Iris pigment epithelial cell (primary cell): ENCODE results near the gene LRMDA.

ENCODE experiments used
- DNase-seq: peaks from one replicate; pipeline ENCODE4 v3.0.0-alpha.2; 2011; ENCODE audit warnings: low read depth

Gene LRMDA

DNA sequence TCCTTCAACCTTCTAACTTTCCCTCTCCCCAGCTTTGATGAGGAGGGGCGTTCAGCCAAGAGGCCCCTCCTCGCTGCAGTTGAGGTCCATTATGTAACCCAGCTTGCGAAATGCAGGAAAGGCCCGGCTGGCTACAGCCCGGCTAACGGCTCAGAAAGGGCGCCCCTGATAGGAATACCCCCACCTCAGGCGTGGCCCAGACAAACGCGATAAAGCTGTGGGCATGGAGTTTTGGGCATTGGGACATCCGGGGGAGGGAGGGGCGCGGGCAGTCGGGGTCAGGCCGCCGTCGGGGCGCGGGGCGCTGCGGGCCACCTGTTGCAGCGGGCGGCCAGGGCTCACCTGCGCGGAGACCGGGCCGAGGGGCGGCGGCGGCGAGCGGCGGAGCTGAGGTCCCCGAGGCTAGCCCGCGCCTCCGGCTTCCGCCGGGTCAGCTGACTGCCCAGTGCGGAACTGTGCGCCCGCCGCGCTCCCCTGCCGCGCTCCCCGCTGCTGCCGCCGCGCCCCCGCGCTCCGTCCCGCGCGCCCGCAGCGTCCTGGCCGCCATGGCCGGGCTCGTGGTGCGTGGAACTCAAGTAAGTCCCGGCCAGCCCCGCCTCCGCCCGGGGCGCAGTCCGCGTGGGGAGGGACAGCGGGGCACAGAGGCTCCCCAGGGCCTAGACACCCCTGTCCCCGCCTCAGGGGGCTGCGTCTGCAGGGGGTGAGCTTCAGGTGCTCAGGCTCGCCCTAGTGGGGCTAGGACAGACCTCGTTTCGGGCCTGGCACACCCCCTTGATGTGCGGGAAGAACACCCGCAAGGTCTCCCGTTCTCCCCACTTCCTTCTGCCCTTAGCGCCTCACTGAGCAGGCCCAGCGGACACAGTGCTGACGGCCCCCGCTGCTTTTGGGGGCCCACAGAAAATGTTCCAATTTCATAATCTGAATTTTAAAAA is at the start of gene LRMDA:
Gene LRMDA, plus strand, starts transcription at position 445 of the 932 bp plus-strand sequence.
- peak; percentile 45 for DNase-seq

DNA sequence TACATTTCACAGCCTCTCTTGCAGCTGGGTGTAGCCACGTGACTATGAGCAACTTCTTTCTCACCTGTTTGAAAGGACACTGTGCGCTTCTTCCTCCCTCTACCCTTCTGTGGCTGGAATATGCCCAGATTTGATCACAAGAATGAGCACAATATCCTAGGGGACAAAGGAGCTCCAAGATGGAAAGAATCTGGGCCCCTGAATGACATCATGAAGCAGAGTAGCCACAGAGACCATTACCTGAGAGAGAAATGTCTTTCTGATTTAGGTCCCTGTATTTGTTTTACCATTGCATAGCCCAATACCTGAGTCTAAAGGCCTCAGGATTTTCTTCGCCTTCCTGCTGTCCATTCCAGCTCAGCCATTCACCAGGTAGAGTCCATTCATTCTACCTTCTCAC is 45.3 kb upstream of the LRMDA start:
- no peak for DNase-seq

DNA sequence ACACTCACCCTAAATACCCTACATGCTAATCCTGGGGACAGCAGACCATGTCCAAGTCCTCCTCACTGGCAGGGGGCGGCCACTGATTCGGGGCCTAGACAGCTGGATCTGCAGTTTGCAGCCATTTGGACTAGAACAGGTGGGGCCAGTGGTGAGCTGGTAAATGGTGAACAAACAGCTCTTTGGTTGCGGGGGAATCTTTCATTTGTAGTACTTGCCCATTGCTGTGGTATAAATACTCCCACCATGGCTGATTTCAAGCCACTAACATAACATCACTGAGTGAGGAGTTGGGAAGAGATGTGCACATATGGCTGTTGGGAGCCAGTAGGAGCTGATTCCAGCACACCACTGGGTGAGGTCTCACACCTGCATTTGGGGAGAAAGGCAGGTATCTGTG is 43.3 kb upstream of the LRMDA start:
- DNase-seq: no peak

DNA sequence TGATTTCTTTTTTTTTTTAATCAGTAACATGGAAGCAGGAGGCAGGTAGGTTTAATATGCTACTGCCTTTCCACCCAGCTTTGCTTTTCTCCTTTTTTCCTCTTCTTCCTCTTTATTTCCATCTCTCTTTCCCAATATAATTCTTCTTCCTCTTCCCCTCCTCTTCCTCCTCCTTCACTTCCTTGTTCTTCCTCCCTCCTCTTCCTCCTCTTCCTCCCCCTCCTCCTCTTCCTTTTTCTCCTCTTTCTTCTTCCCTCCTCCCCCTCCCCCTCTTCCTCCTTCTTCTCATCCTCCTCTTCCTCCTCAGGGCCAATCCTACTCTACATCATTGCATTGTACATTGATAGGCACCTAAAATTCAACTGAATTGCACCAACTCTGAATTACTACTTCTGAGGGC is 41.2 kb upstream of the LRMDA start:
- DNase-seq: no peak

DNA sequence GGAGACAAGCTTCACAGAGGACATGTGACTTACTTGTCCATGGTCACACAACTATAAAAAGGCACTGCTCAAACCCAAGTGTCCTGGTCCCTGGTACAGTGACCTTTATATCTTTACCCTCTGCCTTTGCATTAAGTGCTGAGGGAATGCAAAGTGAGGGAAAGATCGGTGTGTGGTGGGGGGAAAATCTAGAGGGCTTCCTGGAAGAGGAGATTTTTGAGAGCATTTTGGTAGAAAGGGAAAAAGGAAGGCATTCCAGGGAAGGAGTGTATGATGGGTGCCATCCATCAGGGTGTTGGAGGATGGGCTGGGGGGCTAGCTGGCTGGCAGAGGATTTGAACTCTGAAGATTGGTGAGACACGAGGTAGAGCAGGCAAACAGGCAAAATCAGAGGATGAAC is 39.2 kb upstream of the LRMDA start:
- no peak for DNase-seq

DNA sequence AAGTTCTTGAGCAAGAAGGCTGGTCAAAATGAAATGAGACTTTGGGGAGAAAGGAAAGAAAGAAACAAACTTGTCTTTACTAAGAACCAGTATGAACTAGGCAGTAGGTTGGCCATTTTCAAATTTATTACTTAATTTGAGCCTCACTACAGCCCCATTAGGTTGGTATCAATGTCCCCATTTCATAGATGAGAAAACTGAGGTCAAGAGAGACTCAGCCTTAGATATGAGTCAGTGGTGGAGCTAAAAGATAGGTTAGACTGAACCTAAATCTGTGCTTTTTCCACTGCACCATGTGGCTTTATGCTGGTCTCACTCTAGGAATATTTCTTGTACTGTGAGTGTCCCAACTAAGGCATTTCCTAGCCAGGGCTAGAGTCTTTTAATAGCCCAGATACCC is 38.7 kb upstream of the LRMDA start:
- no peak for DNase-seq

DNA sequence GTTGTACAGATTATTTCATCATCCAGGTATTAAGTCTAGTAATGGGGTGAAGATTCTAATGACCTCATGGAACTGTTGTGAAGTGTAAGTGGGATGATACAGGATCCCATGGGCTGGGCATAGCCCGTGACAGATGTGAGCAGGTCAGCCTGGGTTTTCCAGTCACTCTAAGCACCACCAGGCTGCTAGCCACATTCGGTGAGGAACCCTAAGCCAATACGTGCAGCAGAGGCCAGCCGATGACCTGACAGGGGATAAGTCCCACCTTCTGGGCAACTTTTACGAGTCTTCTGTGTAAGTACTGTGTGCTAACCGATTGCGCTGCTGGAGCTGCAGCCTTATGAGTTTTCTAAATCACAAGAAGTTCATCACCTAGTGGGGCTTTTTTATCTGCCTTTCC is 37.2 kb upstream of the LRMDA start:
- no peak for DNase-seq

DNA sequence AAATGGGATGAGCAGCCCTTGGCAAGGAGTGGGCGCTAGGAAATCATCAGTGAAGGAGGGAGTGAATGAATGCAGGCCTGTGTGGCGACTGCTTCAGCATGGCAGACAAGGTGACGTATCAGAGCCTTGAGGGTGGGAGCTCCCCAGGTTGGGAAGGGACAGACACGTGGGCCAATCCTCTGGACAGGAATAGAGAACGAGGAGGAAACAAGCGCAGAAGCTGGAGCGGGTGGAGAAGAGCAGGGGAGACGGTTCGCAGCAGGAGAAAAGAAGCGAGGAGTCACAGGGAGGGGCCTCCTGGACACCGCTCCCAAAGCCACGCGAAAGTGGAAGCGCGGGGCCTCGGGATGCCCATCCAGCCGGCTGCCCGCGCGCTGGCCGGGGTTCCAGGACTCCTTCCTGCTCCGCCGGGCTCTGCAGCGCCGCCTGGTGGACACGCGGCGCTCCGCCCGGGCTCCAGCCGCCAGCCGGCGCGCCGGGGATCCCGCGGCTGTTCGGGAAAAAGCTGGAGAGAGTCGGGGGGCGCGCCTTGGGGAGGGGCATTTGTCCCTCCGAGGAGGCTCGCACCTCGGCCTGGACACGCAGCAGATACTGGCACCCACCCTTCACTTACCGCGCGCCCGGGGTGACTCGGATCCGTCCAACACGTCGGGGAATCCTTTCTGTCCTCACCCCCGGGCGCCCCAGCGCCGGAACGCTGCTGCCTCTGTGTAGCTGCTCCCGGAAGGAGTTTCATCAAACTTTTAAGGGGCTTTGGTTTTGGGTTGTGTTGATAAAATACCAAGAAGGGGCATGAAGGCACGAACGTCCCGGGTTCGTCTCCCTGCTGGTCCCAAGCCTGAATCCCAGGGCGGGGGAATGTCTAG is 36.1 kb upstream of the LRMDA start:
- DNase-seq: peak; percentile 31

DNA sequence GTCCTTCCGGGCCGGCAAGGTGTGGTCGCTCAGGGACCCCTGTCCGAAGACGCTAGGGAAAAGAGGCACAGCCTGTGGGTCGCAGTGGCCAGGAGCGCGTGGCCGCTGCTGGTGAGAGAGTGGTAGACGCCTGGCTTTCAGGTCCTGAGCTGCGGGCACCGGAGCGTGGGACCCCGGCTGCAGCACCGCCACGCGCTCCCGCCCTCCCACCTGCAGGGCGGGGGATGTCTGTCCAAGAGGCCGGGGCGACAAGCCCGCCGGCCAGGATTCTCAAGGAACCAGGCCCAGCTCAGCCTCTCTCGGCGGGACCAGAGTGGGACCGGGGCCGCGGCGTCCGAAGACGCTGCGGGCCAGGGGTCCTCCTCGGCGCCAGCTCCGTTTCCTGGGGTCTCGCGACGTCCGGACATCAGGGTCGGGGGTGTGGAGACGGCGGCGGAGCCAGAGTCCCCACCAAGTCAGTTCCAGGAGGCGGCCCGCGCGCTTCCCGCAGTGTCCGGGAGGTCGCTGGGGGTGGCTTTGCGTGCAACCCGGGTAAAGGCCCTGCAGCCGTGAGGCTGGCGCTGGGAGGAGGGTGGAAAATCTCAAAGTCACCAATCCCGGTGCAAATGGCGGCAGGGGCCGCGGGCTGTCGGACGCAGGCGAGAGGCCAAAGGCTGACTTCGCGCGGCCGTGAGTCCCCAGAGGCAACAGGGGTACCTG is 35.3 kb upstream of the LRMDA start:
- peak; percentile 15 for DNase-seq

DNA sequence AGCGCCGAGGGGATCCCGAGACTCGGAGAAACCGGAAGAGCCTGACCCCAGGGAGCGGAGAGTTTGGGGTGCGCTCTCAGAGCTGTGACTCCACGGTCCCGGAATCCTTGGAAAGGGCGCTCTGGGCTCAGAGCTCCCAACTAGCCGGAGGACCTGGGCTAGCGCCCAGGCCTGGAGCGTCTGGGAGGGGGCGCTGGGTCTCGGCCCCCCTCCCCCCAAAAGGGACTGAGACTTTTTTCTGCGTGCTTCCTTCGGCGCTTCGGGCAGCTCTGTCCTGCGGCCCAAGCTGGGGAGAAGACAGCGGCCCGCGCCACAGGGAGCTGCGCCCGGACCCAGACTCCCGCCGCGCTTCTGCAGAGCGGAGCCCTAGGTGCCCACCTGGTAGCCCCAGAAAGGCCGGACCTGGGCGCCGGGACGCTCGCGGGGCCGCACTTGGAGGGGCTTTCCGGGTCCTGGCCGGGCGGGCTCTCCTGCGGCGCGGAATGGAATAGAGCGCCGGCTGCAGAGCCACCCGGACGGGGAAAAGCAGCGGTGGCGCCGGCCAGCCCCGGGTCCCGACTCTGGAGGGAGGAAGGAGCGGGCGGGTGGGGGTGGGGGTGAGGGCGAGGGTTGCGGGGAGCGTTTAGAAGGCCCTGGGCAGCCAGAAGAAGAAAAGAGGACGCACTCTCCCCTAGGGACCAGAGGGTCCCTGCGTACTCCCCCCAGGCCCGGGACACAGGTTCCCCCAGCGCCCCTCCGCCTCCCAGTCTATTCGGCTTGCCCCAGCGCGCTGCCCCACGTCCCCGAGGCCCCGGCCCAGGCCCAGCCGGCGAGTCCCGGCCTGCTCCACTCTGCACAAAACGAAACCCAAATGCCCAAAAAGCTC is 34.6 kb upstream of the LRMDA start:
- peak; percentile 38 for DNase-seq

DNA sequence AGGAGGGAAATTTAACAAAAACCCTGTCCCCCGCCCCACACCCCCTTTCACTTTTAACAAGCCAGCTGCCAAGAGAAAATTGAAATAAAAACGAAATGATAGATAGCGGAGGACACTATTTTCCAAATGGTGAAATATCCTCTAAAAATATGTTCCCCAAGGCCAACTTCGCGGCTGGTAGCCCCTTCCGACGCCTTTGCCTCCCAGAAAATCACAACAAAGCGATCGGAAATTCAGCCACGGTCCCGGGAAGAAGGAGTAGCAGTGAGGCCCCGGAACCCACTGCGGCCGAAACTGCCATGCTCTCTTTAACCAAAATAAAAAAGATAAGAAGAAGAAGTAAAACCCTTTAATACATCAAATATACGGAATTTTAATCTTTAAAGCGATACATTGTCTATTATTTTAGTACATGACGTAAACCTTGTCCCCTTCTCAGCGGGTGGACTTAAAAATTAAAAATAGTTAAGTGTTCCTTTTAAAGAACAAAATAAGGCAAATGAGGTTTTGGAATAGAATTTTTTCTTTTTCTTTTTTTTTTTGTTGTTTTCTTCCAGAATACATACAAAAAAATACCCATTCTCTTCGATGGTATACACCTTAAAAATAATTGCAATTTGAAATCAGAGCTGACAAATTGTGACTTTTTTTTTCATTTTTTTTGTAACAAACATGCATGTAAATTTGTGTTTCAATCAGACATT is 33.8 kb upstream of the LRMDA start:
- peak; percentile 27 for DNase-seq

DNA sequence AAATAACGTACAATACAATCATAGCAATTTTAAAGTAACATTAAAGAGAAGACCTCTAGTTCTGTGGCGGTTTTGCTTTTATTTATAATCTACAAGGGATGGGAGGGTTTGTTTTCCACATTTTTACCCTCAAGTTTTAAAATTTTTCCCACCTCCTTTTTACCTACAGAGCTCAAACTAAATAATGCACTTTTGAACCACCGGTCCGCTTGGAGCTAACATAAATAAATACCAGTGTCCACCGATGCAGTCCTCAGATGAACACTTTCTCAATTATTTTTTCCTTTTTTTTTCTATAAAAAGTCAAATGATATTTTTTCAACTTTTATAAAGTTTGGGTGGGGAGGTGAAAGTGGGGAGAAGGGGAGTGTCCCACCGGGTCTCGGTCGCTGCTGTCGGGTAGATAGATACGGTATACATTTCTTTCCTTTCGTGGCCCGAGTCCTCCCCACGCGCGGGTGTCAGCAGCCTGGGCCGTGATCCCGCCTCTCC is 33.2 kb upstream of the LRMDA start:
- DNase-seq: no peak

DNA sequence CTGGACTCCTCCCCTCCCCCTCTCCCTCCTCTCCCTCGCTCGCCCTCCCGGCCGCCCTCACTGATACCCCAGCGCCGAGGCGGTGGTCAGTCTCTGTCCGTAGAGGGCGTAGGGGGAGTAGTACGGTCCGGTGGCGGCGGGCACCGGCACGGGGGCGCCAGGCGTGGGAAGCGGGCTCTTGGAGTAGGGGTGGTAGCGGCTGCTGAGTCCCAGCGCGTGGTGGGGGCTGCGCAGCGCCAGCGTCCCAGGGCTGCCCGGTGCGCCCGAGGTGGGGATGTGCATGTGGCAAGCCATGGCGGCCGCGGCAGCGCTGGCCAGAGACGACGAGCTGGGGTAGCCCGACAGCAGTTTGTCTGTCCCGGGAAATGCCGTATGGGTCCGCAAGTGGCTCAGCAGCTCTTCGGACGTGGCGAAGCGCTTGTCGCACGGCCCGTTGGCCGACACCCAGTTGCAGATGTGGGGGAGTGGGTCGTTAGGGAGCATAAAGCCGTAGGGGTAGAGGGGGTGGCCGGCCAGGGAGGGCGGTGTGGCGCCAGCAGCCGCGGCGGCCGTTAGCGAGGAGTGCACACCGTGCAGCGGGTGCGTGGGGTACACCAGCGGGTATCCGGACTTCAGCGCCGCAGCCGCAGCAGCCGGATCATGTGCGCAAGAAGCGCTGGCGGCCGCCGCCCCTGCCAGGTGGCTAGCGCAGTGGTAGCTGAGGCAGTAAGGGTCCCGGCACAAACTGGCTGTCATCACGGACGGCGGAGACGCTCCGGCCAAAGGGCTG is 32.5 kb upstream of the LRMDA start:
- DNase-seq: peak; percentile 42

DNA sequence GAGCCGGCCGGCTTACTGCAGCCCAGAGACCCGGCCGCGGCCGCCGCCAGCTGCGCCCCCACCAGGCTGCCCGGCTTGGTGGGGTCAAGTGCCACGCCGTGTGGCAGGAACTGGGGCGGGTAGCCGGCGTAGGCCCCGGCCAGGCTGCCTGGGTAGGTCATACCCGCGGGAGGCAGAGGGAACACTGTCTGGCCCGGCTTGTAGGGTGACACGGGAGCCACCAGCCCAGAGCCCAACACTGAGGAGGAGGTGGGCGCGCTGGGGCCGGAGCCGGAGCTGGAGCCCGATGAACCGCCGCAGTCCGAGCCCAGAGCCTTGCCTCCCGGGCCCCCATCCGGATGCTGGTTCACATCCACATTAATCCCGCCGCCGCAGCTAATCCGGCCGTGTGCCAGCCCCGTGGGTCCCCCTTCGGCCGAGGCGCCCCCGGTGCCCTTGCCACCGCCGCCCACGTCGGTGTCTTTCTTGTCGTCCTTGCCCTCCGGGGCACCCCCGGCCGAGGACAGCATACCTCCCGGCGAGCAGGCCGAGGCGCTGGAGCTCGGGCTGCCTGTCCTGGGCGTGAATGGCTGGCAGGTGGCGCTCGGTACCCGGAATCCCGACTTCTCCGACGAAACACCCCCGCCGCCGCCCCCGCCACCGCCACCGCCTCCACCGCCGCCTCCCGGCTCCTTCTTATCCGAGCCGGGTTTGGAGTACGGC is 31.8 kb upstream of the LRMDA start:
- DNase-seq: peak; percentile 83

DNA sequence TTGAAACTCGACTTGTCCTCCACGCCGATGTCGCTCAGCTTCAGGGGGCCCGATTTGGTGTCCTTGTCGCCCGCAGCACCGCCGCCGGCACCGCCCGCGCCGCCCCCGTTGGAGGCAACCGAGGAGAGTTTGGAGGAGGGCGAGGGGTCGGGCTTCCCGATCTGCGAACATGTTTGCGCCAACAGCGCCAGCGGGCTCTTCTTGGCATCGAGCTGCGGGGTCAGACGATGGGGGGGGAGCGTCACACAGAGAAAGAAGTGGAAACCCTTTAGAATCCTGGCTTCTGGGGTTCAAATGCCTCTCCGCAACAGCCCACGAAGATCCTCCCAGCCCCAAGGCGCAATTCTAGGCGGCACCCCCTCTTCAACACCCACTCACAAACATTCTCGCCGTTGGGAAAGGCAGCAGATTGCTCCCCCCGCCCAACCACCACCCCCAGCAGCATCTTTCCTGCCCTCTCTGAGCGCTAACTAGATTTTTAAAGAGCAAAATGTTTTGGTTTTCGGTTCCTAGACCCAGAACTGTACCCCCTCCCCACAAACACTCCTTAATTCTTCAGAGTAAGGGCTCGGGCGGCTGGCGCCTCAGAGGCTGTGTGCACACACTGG is 31.2 kb upstream of the LRMDA start:
- peak; percentile 28 for DNase-seq

DNA sequence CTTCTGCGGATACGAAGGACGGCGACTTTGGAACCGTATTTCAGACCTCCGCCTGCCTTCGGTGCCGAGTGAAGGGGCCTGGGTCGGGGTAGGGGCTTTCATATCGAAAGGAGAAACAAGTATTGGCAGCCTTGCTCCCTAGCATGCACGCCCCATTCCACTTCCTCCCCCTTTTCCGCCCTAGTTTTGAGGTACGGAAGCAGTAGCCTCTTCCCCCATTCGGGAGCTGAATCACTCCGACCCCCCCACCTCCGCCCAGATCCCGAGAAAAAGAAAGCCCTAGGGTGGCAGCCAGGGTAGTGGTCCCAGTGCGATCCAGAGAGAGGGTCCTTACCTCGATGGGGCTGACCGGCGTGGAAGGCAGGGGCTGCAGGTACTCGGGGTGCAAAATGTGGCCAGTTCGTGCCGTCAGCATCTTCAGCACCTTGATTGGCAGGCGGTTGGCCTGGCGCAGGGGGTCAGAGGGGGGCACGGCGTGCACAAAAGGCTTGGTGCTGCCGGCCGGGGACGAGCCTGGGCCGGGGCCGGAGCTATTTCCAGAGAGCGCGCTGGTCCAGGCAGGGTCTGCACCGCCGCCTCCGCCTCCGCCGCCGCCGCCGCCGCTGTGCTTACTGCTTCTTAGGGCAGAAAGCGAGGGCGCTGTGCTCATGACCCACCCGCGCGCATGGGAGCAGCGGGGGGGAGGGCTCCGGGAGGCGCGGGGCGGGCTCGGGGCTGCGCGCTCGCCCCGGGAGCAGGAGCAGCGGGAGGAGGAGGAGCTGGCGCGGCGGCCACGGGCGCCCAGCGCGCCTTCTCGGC is 30.5 kb upstream of the LRMDA start:
- peak; percentile 36 for DNase-seq

DNA sequence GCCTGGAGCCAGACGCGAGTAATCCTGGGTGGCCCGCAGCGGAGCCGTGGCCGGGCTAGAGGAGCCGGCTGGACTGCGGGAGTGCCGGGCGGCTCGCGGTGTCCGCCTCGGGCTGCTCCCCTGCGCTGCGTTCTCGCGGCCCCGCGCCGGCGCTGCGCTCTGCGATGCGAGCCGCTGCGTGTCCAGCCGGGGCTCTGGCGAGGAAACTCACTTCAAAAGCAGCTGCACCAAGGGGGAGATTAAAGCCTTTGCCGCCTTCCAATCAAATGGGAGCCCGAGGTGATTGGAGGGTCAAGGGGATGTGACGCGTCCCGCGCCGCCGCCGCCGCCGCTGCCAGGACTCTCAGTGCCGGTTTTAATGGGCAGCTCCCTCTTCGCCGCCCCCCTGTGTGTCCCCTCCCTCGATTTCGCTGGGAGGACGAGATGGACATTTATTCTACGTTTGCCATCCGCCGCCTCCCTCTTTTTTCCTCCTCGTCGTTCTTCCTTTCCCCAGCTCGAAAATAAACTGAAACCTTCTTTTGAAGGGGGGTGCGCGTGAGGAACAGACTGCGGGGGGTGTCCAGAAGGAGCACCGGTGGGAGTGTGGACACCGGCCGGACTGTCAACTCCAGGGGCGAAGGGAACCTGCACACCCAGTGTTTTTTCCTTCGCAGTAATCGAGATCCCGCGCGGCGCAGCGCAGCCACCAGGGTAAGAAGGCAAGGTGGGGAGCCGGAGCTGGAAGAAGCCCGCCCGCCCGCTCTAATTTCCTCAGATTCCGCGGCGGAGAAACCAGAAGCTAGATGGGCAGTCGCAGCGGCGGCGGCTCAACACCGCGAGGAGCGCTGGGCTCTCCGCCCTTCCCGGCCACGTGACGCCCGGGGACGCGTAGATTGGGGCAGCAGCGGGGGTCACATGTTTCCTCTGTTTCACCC is 29.6 kb upstream of the LRMDA start, which contains the start of gene ZNF503:
Gene ZNF503, minus strand, starts transcription at position 196 of the 917 bp plus-strand sequence. CDS start 345 bp downstream, outside the sequence.
- peak; percentile 98 for DNase-seq
